Gastrocnemius medialis (tissue), 4 donors: Measurements from ENCODE around the gene PRPF18. TPM values are rescaled to one million over a fixed set of nuclear protein-coding genes. Genes with fewer than 3 reads are reported as not detected.

Source experiments
- ATAC-seq, 2 donors: fragments of 150-250 bp; one replicate each; pipeline ENCODE4 v1.9.1; 2016
- DNase-seq, 2 donors: peaks; one replicate each; pipeline ENCODE4 v3.0.0-alpha.2; 2019
- H3K27ac ChIP-seq, 4 donors: fragments of 200-600 bp; sonication (generic); 1 replicate in 1 of 4; 2 replicates in 3 of 4; pipeline ENCODE4 v1.5.1; 2016 to 2018; ENCODE audit warnings: mild to moderate bottlenecking in 2 of 4, moderate library complexity in 1 of 4
- H3K27me3 ChIP-seq, 3 donors: fragments of 200-600 bp; sonication (generic) in 2 of 3; 1 replicate in 1 of 3; 2 replicates in 2 of 3; pipeline versions ENCODE4 v1.5.1 to v1.6.0; 2016 to 2019; ENCODE audit warnings: mild to moderate bottlenecking in 1 of 3, moderate library complexity in 1 of 3
- H3K36me3 ChIP-seq, 2 donors: fragments of 200-600 bp; sonication (generic) in 1 of 2; one replicate each; pipeline ENCODE4 v1.5.1; 2017 to 2018
- H3K4me1 ChIP-seq, 2 donors: fragments of 200-600 bp; sonication (generic) in 1 of 2; one replicate each; pipeline ENCODE4 v1.5.1; 2016 to 2017; ENCODE audit warnings: mild to moderate bottlenecking in 2 of 2
- H3K4me3 ChIP-seq, 4 donors: fragments of 200-600 bp; sonication (generic) in 3 of 4; 1 replicate in 1 of 4; 2 replicates in 3 of 4; pipeline ENCODE4 v1.5.1; 2016 to 2019; ENCODE audit warnings: mild to moderate bottlenecking in 2 of 4
- H3K9me3 ChIP-seq, 3 donors: fragments of 200-600 bp; sonication (generic) in 2 of 3; 1 replicate in 1 of 3; 2 replicates in 2 of 3; pipeline ENCODE4 v1.5.1; 2016 to 2019
- CTCF ChIP-seq, 5 experiments: fragments of 450-650 bp in 3 of 5; fragments of 200-600 bp in 2 of 5; sonication (generic) in 2 of 5; IDR thresholded peaks in 4 of 5; conservative IDR thresholded peaks in 1 of 5; 1 replicate in 4 of 5; 2 replicates in 1 of 5; pipeline ENCODE4 v1.5.1; 2016 to 2019; ENCODE audit warnings: antibody characterized with exemption in 5 of 5, mild to moderate bottlenecking in 3 of 5, moderate library complexity in 3 of 5
- POLR2A ChIP-seq, 2 donors: fragments of 450-650 bp; IDR thresholded peaks; one replicate each; pipeline ENCODE4 v1.6.1; 2017; ENCODE audit warnings: antibody characterized with exemption in 2 of 2, mild to moderate bottlenecking in 2 of 2, moderate library complexity in 2 of 2
- in situ Hi-C, 4 donors: fragments of 200-750 bp; cut with MboI; loops; one replicate each; pipeline versions ENCODE4 v1.15.0 to v1.8.0; 2017; ENCODE audit warnings: low sequenced_read_pairs in 4 of 4
- intact Hi-C: fragments of 100-400 bp; cut with DNase I; formaldehyde crosslinking; loops from one replicate; pipeline ENCODE4 v1.15.1; 2023; ENCODE audit warnings: low total_unique reads
- total RNA-seq, 4 donors: library from RNA; depleted of rRNA; stranded (reverse); fragments of >200 nt; gene quantifications; one replicate each; pipeline versions ENCODE4 v1.1.0 to v1.2.3, GENCODE V29; 2016

PRPF18 gene
- total RNA-seq, 4 donors from 2014 or later: 21.3 to 35.4 (median 28.1) TPM

- no peak overlapping the region for H3K27ac ChIP-seq
- DNase-seq: no peak
- intact Hi-C loops: no loop called here
- in situ Hi-C loops: no loop called here
- no peaks in the 10 kb centered on the region for H3K9me3 ChIP-seq
- H3K27me3 ChIP-seq: no peaks in the 10 kb centered on the region
- H3K4me1 ChIP-seq: no peaks in the 10 kb centered on the region
- no peak for ATAC-seq
- no peak for TF ChIP-seq CTCF (IDR thresholded peaks at IDR 0.05 in 4 of 5, conservative IDR thresholded peaks at IDR 0.05 in 1 of 5)
- no peak for TF ChIP-seq POLR2A (IDR thresholded peaks at IDR 0.05)
- no peak overlapping the region for H3K4me3 ChIP-seq
- H3K36me3 ChIP-seq: no peaks in the 10 kb centered on the region
Measured at GRCh38 chr10:13567030-13567429, 19.7 kb upstream of the PRPF18 start.

- DNase-seq: no peak
- Histone ChIP-seq H3K4me3 (no peak overlapping the region), H3K27ac (no peak overlapping the region), H3K4me1 (no peaks in the 10 kb centered on the region), H3K36me3 (no peaks in the 10 kb centered on the region), H3K9me3 (no peaks in the 10 kb centered on the region), H3K27me3 (peaks cover 0 to 2% (median 0%) of the 10 kb centered on the region in 3 donors)
- intact Hi-C loops: no loop called here
- TF ChIP-seq CTCF (IDR thresholded peaks at IDR 0.05 in 4 of 5, conservative IDR thresholded peaks at IDR 0.05 in 1 of 5) (no peak), POLR2A (IDR thresholded peaks at IDR 0.05) (no peak)
- in situ Hi-C loops: no loop called here
- no peak for ATAC-seq
Measured at GRCh38 chr10:13571541-13571940, 15.2 kb upstream of the PRPF18 start.

GRCh38 chr10:13573960-13574359, 12.8 kb upstream of the PRPF18 start:
- no peak for TF ChIP-seq POLR2A (IDR thresholded peaks at IDR 0.05)
- in situ Hi-C loops: no loop called here
- intact Hi-C loops: no loop called here
- Histone ChIP-seq H3K27me3 (peaks cover 0 to 7% (median 0%) of the 10 kb centered on the region in 3 donors), H3K27ac (no peak overlapping the region), H3K9me3 (no peaks in the 10 kb centered on the region), H3K4me1 (no peaks in the 10 kb centered on the region), H3K36me3 (no peaks in the 10 kb centered on the region), H3K4me3 (no peak overlapping the region)
- ATAC-seq (no peak), DNase-seq (no peak)

GRCh38 chr10:13585195-13585751, 1.5 kb upstream of the PRPF18 start:
- TF ChIP-seq CTCF (IDR thresholded peaks at IDR 0.05 in 4 of 5, conservative IDR thresholded peaks at IDR 0.05 in 1 of 5) (no peak), POLR2A (IDR thresholded peaks at IDR 0.05) (no peak)
- Histone ChIP-seq H3K27me3 (peaks cover 0 to 5% (median 3%) of the 10 kb centered on the region in 3 donors), H3K4me1 (peaks cover 20 to 21% of the 10 kb centered on the region in 2 donors), H3K4me3 (no peak overlapping the region), H3K9me3 (no peaks in the 10 kb centered on the region), H3K27ac (no peak overlapping the region), H3K36me3 (no peaks in the 10 kb centered on the region)
- in situ Hi-C loops (loop anchor here in 1 of 4 donors (25.0 kb wide), 1 partner anchor 223 kb away; no protein-coding TSS in a partner anchor), intact Hi-C loops (loop anchor here (5.0 kb wide), 1 partner anchor 213 kb away; no protein-coding TSS in a partner anchor)
- no peak for DNase-seq
- ATAC-seq: no peak

- H3K27me3 ChIP-seq: peaks cover 0 to 5% (median 0%) of the 10 kb centered on the region in 3 donors
- intact Hi-C loops: loop anchor here (2.0 to 5.0 kb wide), 2 partner anchors 57 to 214 kb away; partner anchors contain the start of gene BEND7
- H3K4me1 ChIP-seq: peaks cover 20 to 25% of the 10 kb centered on the region in 2 donors
- H3K27ac ChIP-seq: no peak overlapping the region
- H3K9me3 ChIP-seq: no peaks in the 10 kb centered on the region
- no peaks in the 10 kb centered on the region for H3K36me3 ChIP-seq
- no peak overlapping the region for H3K4me3 ChIP-seq
- no peak for DNase-seq
- in situ Hi-C loops: loop anchor here in 1 of 4 donors (25.0 kb wide), 1 partner anchor 224 kb away; no protein-coding TSS in a partner anchor
- TF ChIP-seq CTCF (IDR thresholded peaks at IDR 0.05 in 4 of 5, conservative IDR thresholded peaks at IDR 0.05 in 1 of 5) (no peak), POLR2A (IDR thresholded peaks at IDR 0.05) (no peak)
- no peak for ATAC-seq
Measured at GRCh38 chr10:13585943-13586342, 822 bp upstream of the PRPF18 start.
